ENCODE results near the gene USP5.
A peak's percentile ranks its signal among the peaks of the same experiment; 100 is the strongest.
"Not testable (repeated sequence)": the region's sequence is repeated elsewhere in the genome, so short reads cannot be mapped to it uniquely, and the experiment has no call there.

USP5 gene

GRCh38 chr12:6887460-6887859, 35.5 kb downstream of the USP5 start:
- no peak for DNase-seq (ENCODE audit: low read depth, low spot score)

GRCh38 chr12:6888360-6888759, 36.4 kb downstream of the USP5 start:
- DNase-seq (ENCODE audit: low read depth, low spot score), result no peak

- DNase-seq (ENCODE audit: low read depth, low spot score), result not testable (repeated sequence)
These were observed 36.8 kb downstream of the USP5 start for GRCh38 chr12:6888794-6889193.

DNA sequence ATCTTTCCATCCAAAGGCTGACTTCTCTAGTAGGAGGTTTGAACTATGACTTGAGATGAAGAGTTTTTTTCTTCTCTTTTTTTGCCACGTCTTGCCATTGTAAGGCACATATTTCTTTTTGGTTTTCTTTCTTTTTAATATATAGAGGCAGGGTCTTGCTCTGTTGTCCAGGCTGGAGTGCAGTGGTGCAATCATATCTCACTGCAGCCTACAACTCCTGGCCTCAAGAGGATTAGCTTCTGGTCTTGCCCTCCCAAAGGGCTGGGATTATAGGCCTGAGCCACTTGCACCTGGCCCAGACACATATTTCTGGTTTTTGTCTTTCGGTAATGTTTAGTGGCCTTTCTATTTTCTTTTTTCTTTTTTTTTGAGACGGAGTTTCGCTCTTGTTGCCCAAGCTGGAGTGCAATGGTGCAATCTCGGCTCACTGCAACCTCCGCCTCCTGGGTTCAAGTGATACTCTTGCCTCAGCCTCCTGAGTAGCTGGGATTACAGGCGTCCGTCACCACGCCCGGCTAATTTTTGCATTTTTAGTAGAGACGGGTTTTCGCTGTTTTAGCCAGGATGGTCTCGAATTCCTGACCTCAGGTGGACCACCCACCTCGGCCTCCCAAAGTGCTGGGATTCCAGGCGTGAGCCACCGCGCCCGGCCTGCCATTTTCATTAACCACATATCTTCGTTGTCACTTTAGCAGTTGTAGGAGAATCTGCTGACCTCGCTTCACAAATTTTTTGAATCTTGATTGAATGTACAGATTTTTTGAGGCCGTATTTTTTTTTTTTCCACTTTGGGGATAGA, 38.0 kb downstream of the USP5 start:
- DNase-seq (ENCODE audit: low read depth, low spot score), result peak; percentile 55

- peak; percentile 99 for DNase-seq (ENCODE audit: low read depth, low spot score)
These were observed 39.1 kb downstream of the USP5 start for GRCh38 chr12:6890789-6891645.

GRCh38 chr12:6891646-6892001, 39.7 kb downstream of the USP5 start:
- DNase-seq (ENCODE audit: low read depth, low spot score), result no peak

DNA sequence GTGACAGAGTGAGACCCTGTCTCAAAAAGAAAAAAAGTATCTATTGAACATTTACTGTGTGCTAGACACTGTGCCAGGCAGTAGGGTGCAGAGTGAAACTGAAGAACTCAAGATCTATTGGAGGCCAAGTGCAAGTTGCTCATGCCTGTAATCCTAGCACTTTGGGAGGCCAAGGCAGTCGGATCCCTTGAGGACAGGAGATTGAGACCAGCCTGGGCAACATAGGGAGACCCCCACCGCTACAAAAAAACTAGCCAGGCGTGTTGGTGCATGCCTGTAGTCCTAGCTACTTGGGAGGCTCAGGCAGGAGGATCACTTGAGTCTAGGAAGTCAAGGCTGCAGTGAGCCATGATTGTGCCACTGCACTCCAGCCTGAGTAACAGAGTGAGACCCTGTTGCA, 40.7 kb downstream of the USP5 start:
- DNase-seq (ENCODE audit: low read depth, low spot score), result not testable (repeated sequence)

- DNase-seq (ENCODE audit: low read depth, low spot score), result no peak
These were observed 42.4 kb downstream of the USP5 start for GRCh38 chr12:6894321-6894720.

GRCh38 chr12:6896846-6897435, 45.0 kb downstream of the USP5 start:
- no peak for DNase-seq (ENCODE audit: low read depth, low spot score)

DNA sequence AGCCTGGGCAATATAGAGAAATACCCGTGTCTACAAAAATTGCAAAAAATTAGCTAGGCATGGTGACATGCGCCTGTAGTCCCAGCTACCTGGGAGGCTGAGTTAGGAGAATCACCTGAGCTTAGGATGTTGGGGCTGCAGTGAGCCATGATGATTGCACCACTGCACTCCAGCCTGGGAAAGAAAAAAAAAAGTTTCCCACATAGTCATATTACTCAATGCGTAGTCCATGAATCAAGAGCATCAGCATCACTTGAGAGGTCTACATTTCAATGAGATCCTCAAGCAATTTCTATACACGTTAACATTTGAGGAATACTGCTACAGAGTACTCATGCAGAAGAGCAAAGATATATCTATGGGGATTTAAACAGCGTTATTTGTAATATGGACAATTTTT, 47.5 kb downstream of the USP5 start:
- no peak for DNase-seq (ENCODE audit: low read depth, low spot score)

GRCh38 chr12:6899837-6900519, 48.0 kb downstream of the USP5 start:
- no peak for DNase-seq (ENCODE audit: low read depth, low spot score)

DNA sequence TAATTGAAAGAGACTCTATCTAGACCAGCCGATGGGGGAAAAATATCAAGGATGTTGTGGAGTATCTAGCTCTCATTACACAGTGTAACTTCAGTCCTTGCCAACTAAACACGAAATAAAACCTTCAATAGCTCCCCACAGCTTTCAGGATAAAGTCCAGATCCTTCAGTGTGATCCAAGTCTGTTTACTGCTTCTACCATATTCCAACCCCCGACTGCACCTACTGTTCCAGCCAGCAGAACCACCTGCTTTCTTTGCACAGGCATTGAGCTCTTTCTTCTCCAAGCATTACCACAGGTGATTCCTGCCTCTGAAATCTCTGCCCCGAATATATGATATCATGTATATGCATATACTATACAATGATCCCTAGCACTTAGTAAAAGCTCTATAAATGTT, 50.5 kb downstream of the USP5 start:
- DNase-seq (ENCODE audit: low read depth, low spot score), result no peak

GRCh38 chr12:6903722-6904121, 51.8 kb downstream of the USP5 start:
- DNase-seq (ENCODE audit: low read depth, low spot score), result no peak

DNA sequence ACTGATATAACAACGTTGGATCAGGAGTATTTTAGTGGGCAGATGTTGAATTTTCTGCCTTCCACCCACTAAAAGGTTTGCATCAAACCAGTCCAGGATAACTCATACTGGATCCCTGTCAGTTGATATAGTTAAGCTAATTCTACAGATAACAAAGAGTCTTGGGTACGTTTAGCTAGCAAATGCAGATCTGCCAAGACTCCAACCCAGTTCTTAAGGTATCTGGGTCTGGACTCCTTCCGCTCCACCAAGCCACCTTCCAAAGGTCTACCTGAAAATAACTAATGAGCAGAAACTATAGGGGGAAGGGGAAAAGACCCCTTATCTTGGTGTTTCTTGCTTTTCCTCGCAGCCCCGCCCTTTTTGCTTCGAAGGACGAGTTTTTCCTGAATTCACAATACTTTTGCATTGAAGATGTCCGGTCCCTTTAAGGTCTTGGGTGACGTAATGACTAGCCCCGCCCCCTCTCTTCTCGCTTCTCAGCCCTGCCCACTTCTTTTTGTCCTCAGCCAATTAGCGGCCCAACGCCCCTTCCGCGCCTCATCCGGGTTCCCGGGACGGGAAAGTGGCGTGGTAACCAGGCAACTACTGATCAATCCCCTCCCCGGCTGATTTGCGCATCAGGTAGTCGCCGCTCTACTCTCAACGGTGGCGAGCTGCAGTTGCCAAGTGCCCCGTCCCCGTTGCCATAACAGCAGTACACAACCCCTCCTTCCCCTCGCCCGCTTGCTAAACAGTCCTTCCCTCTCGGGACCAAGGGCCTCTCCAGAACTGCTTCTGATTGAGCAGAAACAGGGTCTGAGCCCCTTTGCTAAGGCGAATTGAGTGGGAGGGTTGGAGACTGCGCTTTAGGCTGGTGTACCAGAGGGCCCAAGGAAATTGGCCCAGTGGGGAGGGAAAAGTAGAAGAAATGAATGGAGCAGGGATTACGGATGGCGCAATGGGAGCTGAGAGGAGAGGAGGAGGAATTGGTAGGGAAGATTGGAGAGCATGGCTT, 52.6 kb downstream of the USP5 start, which contains the start of gene LRRC23:
Gene LRRC23, plus strand, starts transcription at position 543 of the 997 bp plus-strand sequence. CDS start 812 bp downstream, outside the sequence.
- peak; percentile 100 for DNase-seq (ENCODE audit: low read depth, low spot score)

DNA sequence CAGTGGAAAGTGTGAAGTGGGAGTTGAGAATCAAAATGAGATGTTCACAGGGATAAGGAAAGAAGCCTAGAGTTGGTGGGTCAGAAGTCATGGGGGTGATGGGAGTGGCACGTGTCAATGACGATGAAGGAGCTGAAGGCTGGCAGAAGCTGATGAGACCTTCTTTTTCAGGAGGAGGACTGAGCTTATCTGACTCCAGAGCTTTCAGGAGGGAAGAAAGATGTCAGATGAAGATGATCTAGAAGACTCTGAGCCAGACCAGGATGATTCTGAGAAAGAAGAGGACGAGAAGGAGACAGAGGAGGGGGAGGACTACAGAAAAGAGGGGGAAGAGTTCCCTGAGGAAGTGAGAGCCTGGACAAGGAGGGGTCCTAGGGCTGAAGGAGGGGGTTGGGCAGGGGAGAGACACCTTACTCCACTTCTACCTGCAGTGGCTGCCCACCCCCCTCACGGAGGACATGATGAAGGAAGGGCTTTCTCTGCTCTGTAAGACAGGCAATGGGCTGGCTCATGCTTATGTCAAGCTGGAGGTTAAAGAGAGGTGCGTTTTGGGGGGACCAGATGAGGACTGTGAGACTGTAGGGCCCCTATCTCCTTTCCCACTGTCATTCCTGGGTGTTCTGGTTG, 53.6 kb downstream of the USP5 start:
- no peak for DNase-seq (ENCODE audit: low read depth, low spot score)

DNA sequence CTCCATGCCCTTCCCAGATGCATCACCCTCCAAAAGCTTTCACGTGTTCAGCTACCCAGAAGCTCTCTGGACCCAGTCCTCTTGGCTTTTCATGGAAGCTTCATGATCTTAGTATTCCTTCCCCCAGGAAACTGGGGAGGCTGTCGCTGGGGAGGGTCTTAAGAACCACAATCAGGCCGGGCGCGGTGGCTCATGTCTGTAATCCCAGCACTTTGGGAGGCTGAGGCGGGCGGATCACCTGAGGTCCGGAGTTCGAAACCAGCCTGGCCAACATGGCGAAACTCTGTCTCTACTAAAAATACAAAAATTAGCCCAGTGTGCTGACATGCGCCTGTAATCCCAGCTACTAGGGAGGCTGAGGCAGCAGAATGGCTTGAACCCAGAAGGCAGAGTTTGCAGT, 56.2 kb downstream of the USP5 start:
- DNase-seq (ENCODE audit: low read depth, low spot score), result not testable (repeated sequence)

DNA sequence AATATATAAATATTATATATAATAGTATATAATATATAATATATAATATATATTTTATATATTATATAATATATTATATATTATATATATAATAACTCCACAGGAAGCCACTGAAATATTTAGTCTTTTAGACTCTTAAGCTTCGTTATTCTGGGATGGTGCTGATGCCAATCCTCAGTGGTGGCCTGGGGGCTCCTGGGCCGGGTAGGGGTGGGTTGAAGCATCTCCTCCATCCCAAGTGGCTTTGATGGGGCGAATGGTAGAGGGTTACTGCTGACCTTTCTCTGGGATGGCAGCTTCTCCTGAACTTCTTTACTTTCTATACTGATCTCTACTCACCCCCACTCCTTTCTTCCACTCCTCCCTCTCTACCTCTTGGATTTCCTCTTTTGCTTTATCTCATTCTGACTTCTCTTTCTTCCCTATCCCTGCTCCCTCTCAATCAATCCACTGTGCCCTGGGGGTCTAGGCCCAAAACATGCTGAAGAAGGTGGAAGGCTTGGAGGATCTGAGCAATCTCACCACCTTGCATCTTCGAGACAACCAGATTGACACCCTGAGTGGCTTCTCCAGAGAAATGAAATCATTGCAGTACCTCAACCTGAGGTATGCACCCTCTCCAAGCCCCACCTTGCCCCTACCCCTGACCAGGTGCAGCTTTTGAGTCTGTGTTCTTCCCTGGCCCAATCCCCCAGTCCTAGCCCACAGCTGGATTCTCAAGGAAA, 57.6 kb downstream of the USP5 start:
- no peak for DNase-seq (ENCODE audit: low read depth, low spot score)

- no peak for DNase-seq (ENCODE audit: low read depth, low spot score)
These were observed 60.4 kb downstream of the USP5 start for GRCh38 chr12:6912164-6912935.

Measured in ELF-1 (cell line).